T-cell (primary cell): Measurements from ENCODE around the gene B4GALT5. TPM values are rescaled to one million over a fixed set of nuclear protein-coding genes. Genes with fewer than 3 reads are reported as not detected.

Experiments
- ATAC-seq, 4 experiments: fragments of 200-7000 bp in 3 of 4; fragments of 150-1000 bp in 1 of 4; cut with Tn5 transposase; replicated peaks in 1 of 4; 1 replicate in 3 of 4; 2 replicates in 1 of 4; pipeline ENCODE4 v1.10.0; 2021; ENCODE audit warnings: moderate library complexity in 3 of 4, mild to moderate bottlenecking in 2 of 4, moderate number of reproducible peaks in 1 of 4
- CTCF ChIA-PET, 2 donors: fragments of 300-600 bp; sonication (Branson Sonifier 250); formaldehyde crosslinking; loops; one replicate each; lab custom pipeline; 2022; ENCODE audit warnings: antibody characterized with exemption in 2 of 2; lab: Charles Lee
- POLR2A ChIA-PET, 2 donors: fragments of 300-600 bp; sonication (Branson Sonifier 250); formaldehyde crosslinking; loops; one replicate each; lab custom pipeline; 2022; ENCODE audit warnings: antibody characterized with exemption in 2 of 2; lab: Charles Lee
- DNase-seq, 35 experiments: peaks; one replicate each; pipeline versions ENCODE4 v3.0.0 to v3.0.0-alpha.2; 2013 to 2023
- H3K27ac ChIP-seq: one replicate; pipeline ENCODE4 v1.5.1; 2013; ENCODE audit warnings: low read length
- H3K27me3 ChIP-seq, 2 experiments: replicated peaks in 1 of 2; 1 replicate in 1 of 2; 2 replicates in 1 of 2; pipeline versions ENCODE4 v1.6.1 to v1.7.0; 2013; ENCODE audit warnings: low read length in 1 of 2, mixed read lengths in 1 of 2; ENCODE audit not compliant: control insufficient read depth in 2 of 2, insufficient read depth in 2 of 2; ENCODE audit errors: extremely low read depth in 1 of 2
- H3K36me3 ChIP-seq, 2 donors: 1 replicate in 1 of 2; 2 replicates in 1 of 2; pipeline versions ENCODE4 v1.6.1 to v1.7.0; 2013; ENCODE audit warnings: low read length in 1 of 2; ENCODE audit not compliant: control insufficient read depth in 2 of 2, insufficient read depth in 1 of 2; ENCODE audit errors: extremely low read depth in 1 of 2
- H3K4me1 ChIP-seq, 2 experiments: 1 replicate in 1 of 2; 2 replicates in 1 of 2; pipeline versions ENCODE4 v1.6.1 to v1.7.0; 2013; ENCODE audit warnings: low read length in 2 of 2, mixed read lengths in 1 of 2; ENCODE audit not compliant: insufficient read depth in 2 of 2, control insufficient read depth in 1 of 2; ENCODE audit errors: extremely low read depth in 1 of 2
- H3K4me3 ChIP-seq, 2 donors: 1 replicate in 1 of 2; 2 replicates in 1 of 2; pipeline versions ENCODE4 v1.5.1 to v1.7.0; 2013; ENCODE audit warnings: mild to moderate bottlenecking in 2 of 2, low read length in 1 of 2, moderate library complexity in 1 of 2; ENCODE audit not compliant: control insufficient read depth in 1 of 2; ENCODE audit errors: extremely low read depth in 1 of 2
- H3K9me3 ChIP-seq: 2 replicates; pipeline ENCODE4 v1.7.0; 2013
- H3K27ac Mint-ChIP-seq, 2 donors: one replicate each; pipeline ENCODE4 v1.8.0; 2020 to 2021; ENCODE audit warnings: mild to moderate bottlenecking in 2 of 2, mixed read lengths in 2 of 2
- H3K27me3 Mint-ChIP-seq, 2 donors: one replicate each; pipeline ENCODE4 v1.8.0; 2021 to 2022; ENCODE audit warnings: mixed read lengths in 2 of 2
- H3K36me3 Mint-ChIP-seq: one replicate; pipeline ENCODE4 v1.8.0; 2021; ENCODE audit warnings: mixed read lengths
- H3K4me1 Mint-ChIP-seq, 3 donors: one replicate each; pipeline ENCODE4 v1.8.0; 2020 to 2022; ENCODE audit warnings: mixed read lengths in 3 of 3, mild to moderate bottlenecking in 1 of 3
- H3K4me3 Mint-ChIP-seq, 3 donors: one replicate each; pipeline ENCODE4 v1.8.0; 2020 to 2022; ENCODE audit warnings: mild to moderate bottlenecking in 3 of 3, mixed read lengths in 3 of 3, moderate library complexity in 3 of 3
- H3K9me3 Mint-ChIP-seq, 3 donors: one replicate each; pipeline ENCODE4 v1.8.0; 2020 to 2022; ENCODE audit warnings: mixed read lengths in 3 of 3
- WGBS: methylation state at CpG from one replicate; pipeline ENCODE4 v1.1.5; 2013; ENCODE audit warnings: missing lambda C conversion rate; ENCODE audit not compliant: insufficient coverage; 5-methylcytosine and 5-hydroxymethylcytosine counted together
- total RNA-seq, 35 experiments: library from RNA in 6 of 35; stranded (reverse) in 6 of 35; fragments of 120-200 nt in 1 of 35; gene quantifications; one replicate each; pipeline versions ENCODE4 v1.2.1 to v1.2.4 and lab custom pipeline; 2013 to 2026

B4GALT5 gene
- total RNA-seq, 5 donors from 2014 or later (not counting 1 experiment from before 2014, with no cell fraction given) = 4.6 to 11.9 (median 9.2) TPM

DNA sequence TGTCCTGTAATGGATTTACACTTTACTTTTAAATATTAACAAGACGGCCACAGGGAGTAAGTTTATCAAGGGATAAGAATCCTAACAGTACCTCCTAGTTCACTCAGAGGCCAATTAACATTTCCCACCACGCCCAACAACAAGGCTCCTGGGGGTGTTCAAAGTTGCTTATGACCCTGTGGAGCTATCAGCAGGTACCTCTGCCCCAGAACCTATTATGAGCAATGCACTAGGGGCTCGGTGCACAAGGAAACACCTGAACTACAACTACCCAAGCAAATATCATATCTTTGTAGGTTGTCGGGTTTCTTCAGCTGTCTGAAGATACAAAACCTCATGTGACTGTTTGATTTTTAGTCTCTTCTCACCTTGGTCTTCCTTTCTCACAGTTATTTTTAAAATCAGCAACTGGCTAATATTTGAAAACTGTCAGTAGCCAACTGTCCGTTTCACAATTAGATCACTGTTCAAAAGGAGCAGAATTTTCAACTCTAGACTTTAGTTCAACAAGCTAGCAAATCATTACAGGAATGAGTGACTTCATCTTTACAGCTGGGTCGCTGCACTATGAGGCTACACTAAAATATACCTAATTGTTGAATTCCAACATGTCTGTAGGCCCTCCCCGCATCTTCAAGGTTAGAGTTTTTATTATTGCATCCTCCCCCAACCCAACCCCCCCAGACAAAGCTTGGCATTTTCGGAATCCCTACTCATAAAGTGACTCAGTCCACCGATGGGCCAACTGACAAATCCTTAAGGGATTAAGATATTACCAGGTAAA is 38.1 kb downstream of the B4GALT5 start:
- no peak overlapping the region for H3K4me3 Mint-ChIP-seq
- WGBS = 50% methylated on average over 2 of the region's 9 CpGs
- POLR2A ChIA-PET = interaction anchor here (0.6 to 0.8 kb wide), 4 partner anchors 10 to 1255 kb away, joined by 3 to 5 read pairs (median 3); no protein-coding TSS in a partner anchor

DNA sequence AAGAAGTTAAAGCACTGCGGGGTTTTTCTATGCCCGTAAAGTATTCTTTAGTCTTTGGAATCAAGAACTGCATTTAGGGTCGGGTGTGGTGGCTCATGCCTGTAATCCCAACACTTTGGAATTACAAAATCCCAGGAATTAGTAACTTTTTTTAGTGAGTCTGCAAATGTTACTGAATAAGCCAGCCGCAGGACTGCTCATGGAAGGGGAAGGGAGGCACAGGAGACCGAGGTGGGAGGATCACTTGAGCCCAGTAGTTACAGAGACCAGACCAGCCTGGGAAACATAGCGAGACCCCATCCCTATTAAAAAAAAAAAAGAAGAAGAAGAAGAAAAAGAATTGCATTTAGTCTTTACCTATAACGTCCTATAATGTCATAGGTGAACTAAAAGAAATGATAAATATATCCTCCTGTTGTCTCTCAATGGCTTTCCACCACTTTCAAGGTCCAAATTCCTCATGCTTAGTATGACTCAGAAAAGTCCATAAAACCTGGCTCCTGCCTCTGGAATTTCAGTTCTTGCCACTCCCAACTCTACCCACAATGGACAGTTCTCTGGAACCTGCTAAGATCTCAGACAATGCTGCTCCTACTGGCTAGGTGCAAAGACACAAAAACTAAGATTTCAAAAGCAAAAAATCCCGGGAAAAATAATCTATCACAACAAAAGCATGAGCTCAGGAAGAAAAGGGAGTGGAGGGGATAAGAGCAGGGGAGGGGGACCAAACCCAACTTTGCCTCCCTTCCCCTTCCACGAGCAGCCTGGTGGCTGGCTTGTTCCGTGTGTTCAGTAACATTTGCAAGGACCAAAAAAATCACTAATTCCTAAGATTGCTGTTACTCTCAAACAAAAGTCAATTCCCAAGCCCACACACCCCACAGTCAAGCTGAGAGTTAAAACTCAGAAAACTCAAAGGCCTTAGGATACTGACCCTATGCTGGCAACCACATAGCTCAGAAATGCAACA is 39.0 kb downstream of the B4GALT5 start:
- no peak for DNase-seq
- POLR2A ChIA-PET = no interaction called here
- no peak overlapping the region for H3K4me3 ChIP-seq

More for the DNA sequence above, 38.1 kb downstream of the B4GALT5 start:
- Mint-ChIP-seq H3K9me3 (no peaks in the 10 kb centered on the region), H3K27ac (peak overlapping the region; percentile 71 to 84), H3K27me3 (no peaks in the 10 kb centered on the region), H3K36me3 (no peaks in the 10 kb centered on the region), H3K4me1 (peaks cover 35 to 78% (median 64%) of the 10 kb centered on the region in 3 donors)
- H3K36me3 ChIP-seq = no peaks in the 10 kb centered on the region
- no peaks in the 10 kb centered on the region for H3K27me3 ChIP-seq
- H3K4me3 ChIP-seq = no peak overlapping the region
- DNase-seq (no peak), ATAC-seq (no peak)
- peak overlapping the region; percentile 85 for H3K27ac ChIP-seq
- H3K4me1 ChIP-seq = peaks cover 0 to 58% of the 10 kb centered on the region in 2 experiments
- H3K9me3 ChIP-seq = no peaks in the 10 kb centered on the region
- CTCF ChIA-PET = interaction anchor here (0.6 to 1.5 kb wide), 7 partner anchors 7 to 166 kb away, joined by 3 to 11 read pairs (median 3); no protein-coding TSS in a partner anchor

DNA sequence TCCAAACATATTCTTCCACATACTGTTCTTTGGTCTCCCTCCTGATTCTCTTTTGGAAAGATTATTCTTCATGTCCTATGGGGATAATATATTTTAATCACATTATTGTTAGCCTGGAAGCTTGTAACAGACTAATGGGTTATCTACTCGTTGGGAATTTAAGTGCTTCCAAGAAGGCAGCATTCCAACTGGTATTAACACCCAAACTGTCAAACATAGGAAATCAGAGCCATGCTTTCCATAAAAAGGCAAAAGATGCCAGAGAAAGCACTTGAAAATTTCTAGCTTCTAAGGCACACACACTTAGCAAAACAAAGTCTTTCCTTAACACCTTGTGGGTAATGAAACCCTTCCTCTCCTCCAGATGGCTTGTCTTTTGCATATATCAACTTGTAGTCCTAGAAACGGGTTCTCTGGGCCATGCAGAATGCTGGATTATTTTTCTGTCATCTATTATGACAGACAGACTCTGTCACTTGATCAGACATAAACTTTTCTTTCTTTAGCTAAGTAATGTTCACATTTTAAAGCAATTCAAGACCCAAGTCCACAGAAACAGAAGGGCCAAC is 41.5 kb downstream of the B4GALT5 start:
- H3K27me3 ChIP-seq = no peaks in the 10 kb centered on the region
- 81% methylated on average over 2 of the region's 2 CpGs for WGBS
- H3K4me3 ChIP-seq = no peak overlapping the region
- no peaks in the 10 kb centered on the region for H3K9me3 ChIP-seq
- H3K9me3 Mint-ChIP-seq = no peaks in the 10 kb centered on the region
- no peak for ATAC-seq
- H3K36me3 Mint-ChIP-seq = no peaks in the 10 kb centered on the region
- DNase-seq = no peak
- no peak overlapping the region for H3K4me3 Mint-ChIP-seq
- POLR2A ChIA-PET = no interaction called here
- CTCF ChIA-PET = no interaction called here
- no peaks in the 10 kb centered on the region for H3K27me3 Mint-ChIP-seq
- H3K27ac Mint-ChIP-seq = peak overlapping the region; percentile 49 to 51
- H3K4me1 Mint-ChIP-seq = peaks cover 51 to 80% (median 57%) of the 10 kb centered on the region in 3 donors
- H3K4me1 ChIP-seq = peaks cover 4 to 55% of the 10 kb centered on the region in 2 experiments
- no peaks in the 10 kb centered on the region for H3K36me3 ChIP-seq
- no peak overlapping the region for H3K27ac ChIP-seq

More for the DNA sequence above, 39.0 kb downstream of the B4GALT5 start:
- ATAC-seq = no peak
- CTCF ChIA-PET = interaction anchor here (0.6 to 1.0 kb wide), 3 partner anchors 10 to 167 kb away, joined by 3 read pairs; no protein-coding TSS in a partner anchor
- WGBS = no CpG with 5 or more reads among the region's 10 CpGs
- H3K9me3 ChIP-seq = no peaks in the 10 kb centered on the region
- H3K27me3 ChIP-seq = no peaks in the 10 kb centered on the region
- Mint-ChIP-seq H3K27me3 (no peaks in the 10 kb centered on the region), H3K9me3 (no peaks in the 10 kb centered on the region), H3K4me3 (no peak overlapping the region), H3K36me3 (no peaks in the 10 kb centered on the region), H3K27ac (peak overlapping the region; percentile 71 to 84), H3K4me1 (peaks cover 43 to 81% (median 68%) of the 10 kb centered on the region in 3 donors)
- no peaks in the 10 kb centered on the region for H3K36me3 ChIP-seq
- H3K4me1 ChIP-seq = peaks cover 2 to 63% of the 10 kb centered on the region in 2 experiments
- peak overlapping the region; percentile 85 for H3K27ac ChIP-seq

DNA sequence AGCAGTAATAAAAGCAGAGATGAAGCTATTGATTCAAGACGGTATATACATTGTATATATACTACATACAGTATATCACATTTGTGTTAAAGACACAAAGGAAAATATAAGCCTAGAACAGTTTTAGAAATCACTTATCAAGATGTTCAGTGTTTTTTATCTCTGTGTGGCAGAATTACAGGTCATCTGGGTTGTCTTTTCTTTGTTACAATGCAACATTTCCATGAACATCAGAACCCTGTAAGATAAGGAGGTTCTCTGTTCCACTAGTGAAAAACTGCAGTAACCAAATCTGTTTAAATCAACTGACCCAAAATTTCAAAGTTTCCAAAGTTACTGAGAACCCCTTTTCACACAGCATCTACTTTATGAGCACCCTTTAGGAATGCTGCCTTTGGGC is 42.2 kb downstream of the B4GALT5 start:
- Mint-ChIP-seq H3K36me3 (no peaks in the 10 kb centered on the region), H3K27me3 (no peaks in the 10 kb centered on the region), H3K27ac (peak overlapping the region in 1 of 2 donors; percentile 69), H3K4me1 (peaks cover 43 to 75% (median 50%) of the 10 kb centered on the region in 3 donors), H3K9me3 (no peaks in the 10 kb centered on the region), H3K4me3 (no peak overlapping the region)
- Histone ChIP-seq H3K4me3 (no peak overlapping the region), H3K9me3 (no peaks in the 10 kb centered on the region), H3K36me3 (no peaks in the 10 kb centered on the region), H3K27ac (no peak overlapping the region), H3K27me3 (no peaks in the 10 kb centered on the region), H3K4me1 (peaks cover 4 to 49% of the 10 kb centered on the region in 2 experiments)
- DNase-seq = no peak
- CTCF ChIA-PET = no interaction called here
- WGBS = no CpG with 5 or more reads among the region's 1 CpG
- no peak for ATAC-seq
- POLR2A ChIA-PET = interaction anchor here (0.6 kb wide), 2 partner anchors 37 to 185 kb away, joined by 3 to 4 read pairs; no protein-coding TSS in a partner anchor

DNA sequence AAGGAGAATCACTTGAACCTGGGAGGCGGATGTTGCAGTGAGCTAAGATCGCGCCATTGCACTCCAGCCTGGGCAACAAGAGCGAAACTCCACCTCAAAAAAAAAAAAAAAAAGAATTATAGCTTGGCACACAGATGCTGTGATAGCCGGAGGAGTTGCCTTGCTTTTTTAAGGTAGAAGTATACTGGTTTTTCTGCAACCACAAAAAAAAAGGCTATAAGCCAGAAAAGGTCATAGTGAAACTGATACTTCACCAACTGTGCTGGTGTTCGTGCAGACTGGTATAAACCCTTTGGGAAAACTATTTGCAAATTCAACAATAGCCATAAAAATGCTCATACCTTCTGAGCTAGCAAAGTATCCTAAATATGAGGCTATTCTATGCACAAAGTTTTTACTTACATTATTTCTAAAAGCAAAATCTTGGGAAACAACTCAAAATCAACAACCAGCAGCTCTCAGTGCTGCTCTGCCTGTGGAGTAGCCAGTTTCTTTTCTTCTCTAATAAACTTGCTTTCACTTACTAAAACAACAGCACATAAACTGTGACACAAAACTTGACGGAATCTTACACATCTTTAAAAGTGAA is 44.0 kb downstream of the B4GALT5 start:
- Histone ChIP-seq H3K4me1 (peaks cover 4 to 35% of the 10 kb centered on the region in 2 experiments), H3K36me3 (no peaks in the 10 kb centered on the region), H3K4me3 (peak overlapping the region in 1 of 2 donors; percentile 48), H3K27me3 (no peaks in the 10 kb centered on the region), H3K27ac (peak overlapping the region; percentile 72), H3K9me3 (no peaks in the 10 kb centered on the region)
- H3K36me3 Mint-ChIP-seq = no peaks in the 10 kb centered on the region
- POLR2A ChIA-PET = interaction anchor here (0.6 to 1.5 kb wide), 5 partner anchors 9 to 304 kb away, joined by 3 to 5 read pairs (median 3); no protein-coding TSS in a partner anchor
- DNase-seq = peak in 4 of 35 experiments; percentile 2 to 65 (median 8)
- CTCF ChIA-PET = interaction anchor here in 1 of 2 donors (0.5 to 1.7 kb wide), 6 partner anchors 16 to 770 kb away, joined by 3 to 5 read pairs (median 3); no protein-coding TSS in a partner anchor
- peaks cover 40 to 68% (median 46%) of the 10 kb centered on the region in 3 donors for H3K4me1 Mint-ChIP-seq
- H3K4me3 Mint-ChIP-seq = peak overlapping the region; percentile 62 to 73 (median 72)
- no CpG with 5 or more reads among the region's 7 CpGs for WGBS
- no peaks in the 10 kb centered on the region for H3K27me3 Mint-ChIP-seq
- peak overlapping the region; percentile 69 to 84 for H3K27ac Mint-ChIP-seq
- peak; percentile 47 to 56 (median 52) for ATAC-seq
- no peaks in the 10 kb centered on the region for H3K9me3 Mint-ChIP-seq
